ENCODE data around the gene EDEM1. TPM values are rescaled to one million over a fixed set of nuclear protein-coding genes. Genes with fewer than 3 reads are reported as not detected.

The EDEM1 gene
- total RNA-seq, 3 donors from 2014 or later (not counting 1 experiment from before 2014, with no cell fraction given), result 55.3 to 64.2 (median 59.9) TPM

- H3K9me3 Mint-ChIP-seq, result no peaks in the 10 kb centered on the region
- no peak overlapping the region for H3K27ac ChIP-seq (ENCODE audit: low read length)
Measured at GRCh38 chr3:5218815-5219214, 31.3 kb downstream of the EDEM1 start.

GRCh38 chr3:5219216-5219615 is 31.7 kb downstream of the EDEM1 start:
- peaks cover 0 to 4% of the 10 kb centered on the region in 2 donors for H3K4me1 Mint-ChIP-seq
- ATAC-seq (no peak), DNase-seq (no peak)
- no peak overlapping the region for H3K27ac Mint-ChIP-seq
- Histone ChIP-seq H3K36me3 (ENCODE audit: control insufficient read depth, insufficient read depth, low read length) (peaks cover 39% of the 10 kb centered on the region), H3K27me3 (ENCODE audit: control insufficient read depth, insufficient read depth, low read length) (no peaks in the 10 kb centered on the region), H3K27ac (ENCODE audit: low read length) (no peak overlapping the region), H3K4me1 (ENCODE audit: control insufficient read depth, insufficient read depth, low read length) (no peaks in the 10 kb centered on the region), H3K9me3 (ENCODE audit: control insufficient read depth, insufficient read depth, low read length) (no peaks in the 10 kb centered on the region), H3K4me3 (ENCODE audit: low read length) (no peak overlapping the region)
- no peaks in the 10 kb centered on the region for H3K9me3 Mint-ChIP-seq
- H3K4me3 Mint-ChIP-seq, result no peak overlapping the region
- peaks cover 14% of the 10 kb centered on the region for H3K36me3 Mint-ChIP-seq
- 92% methylated on average over 3 of the region's 4 CpGs for WGBS (ENCODE audit: insufficient coverage)
- intact Hi-C loops (cut with micrococcal nuclease), result no loop called here
- TF ChIP-seq CTCF (IDR thresholded peaks at IDR 0.05), result no peak
- no peaks in the 10 kb centered on the region for H3K27me3 Mint-ChIP-seq (ENCODE audit: low read depth in 2 of 2)

More at GRCh38 chr3:5218815-5219214, 31.3 kb downstream of the EDEM1 start:
- peaks cover 44% of the 10 kb centered on the region for H3K36me3 ChIP-seq (ENCODE audit: control insufficient read depth, insufficient read depth, low read length)
- no peaks in the 10 kb centered on the region for H3K9me3 ChIP-seq (ENCODE audit: control insufficient read depth, insufficient read depth, low read length)
- H3K4me1 Mint-ChIP-seq, result peaks cover under 1 to 4% of the 10 kb centered on the region in 2 donors
- no peak for ATAC-seq
- H3K27ac Mint-ChIP-seq, result peak overlapping the region in 1 of 2 donors; percentile 38
- no peaks in the 10 kb centered on the region for H3K27me3 Mint-ChIP-seq (ENCODE audit: low read depth in 2 of 2)
- H3K27me3 ChIP-seq (ENCODE audit: control insufficient read depth, insufficient read depth, low read length), result no peaks in the 10 kb centered on the region
- no peaks in the 10 kb centered on the region for H3K4me1 ChIP-seq (ENCODE audit: control insufficient read depth, insufficient read depth, low read length)
- H3K4me3 Mint-ChIP-seq, result no peak overlapping the region
- peaks cover 18% of the 10 kb centered on the region for H3K36me3 Mint-ChIP-seq
- DNase-seq, result no peak
- TF ChIP-seq CTCF (IDR thresholded peaks at IDR 0.05), result no peak
- intact Hi-C loops (cut with micrococcal nuclease), result no loop called here
- 94% methylated on average over 5 of the region's 5 CpGs for WGBS (ENCODE audit: insufficient coverage)
- no peak overlapping the region for H3K4me3 ChIP-seq (ENCODE audit: low read length)

GRCh38 chr3:5220193-5220592 is 32.7 kb downstream of the EDEM1 start:
- no peak overlapping the region for H3K4me3 ChIP-seq (ENCODE audit: low read length)
- intact Hi-C loops (cut with micrococcal nuclease), result no loop called here
- no peaks in the 10 kb centered on the region for H3K4me1 ChIP-seq (ENCODE audit: control insufficient read depth, insufficient read depth, low read length)
- peaks cover 30% of the 10 kb centered on the region for H3K36me3 ChIP-seq (ENCODE audit: control insufficient read depth, insufficient read depth, low read length)
- peaks cover 0 to 4% of the 10 kb centered on the region in 2 donors for H3K4me1 Mint-ChIP-seq
- peaks cover 7% of the 10 kb centered on the region for H3K36me3 Mint-ChIP-seq
- DNase-seq, result no peak
- no peaks in the 10 kb centered on the region for H3K27me3 ChIP-seq (ENCODE audit: control insufficient read depth, insufficient read depth, low read length)
- no peaks in the 10 kb centered on the region for H3K9me3 Mint-ChIP-seq
- peak overlapping the region; percentile 52 to 53 for H3K27ac Mint-ChIP-seq
- no peak overlapping the region for H3K27ac ChIP-seq (ENCODE audit: low read length)
- no peaks in the 10 kb centered on the region for H3K9me3 ChIP-seq (ENCODE audit: control insufficient read depth, insufficient read depth, low read length)
- 67% methylated on average over 5 of the region's 5 CpGs for WGBS (ENCODE audit: insufficient coverage)
- no peak overlapping the region for H3K4me3 Mint-ChIP-seq
- no peak for TF ChIP-seq CTCF (IDR thresholded peaks at IDR 0.05)
- H3K27me3 Mint-ChIP-seq (ENCODE audit: low read depth in 2 of 2), result no peaks in the 10 kb centered on the region
- ATAC-seq, result no peak
